H1 (cell line): ENCODE measurements around the gene DSE. TPM values are rescaled to one million over a fixed set of nuclear protein-coding genes. Genes with fewer than 3 reads are reported as not detected.

Experiments
- CTCF ChIA-PET: fragments of 300-600 bp; sonication (Branson Sonifier 250); formaldehyde crosslinking; loops from one replicate; lab custom pipeline; 2021; ENCODE audit not compliant: partially characterized antibody; lab: Charles Lee
- POLR2A ChIA-PET: fragments of 300-600 bp; sonication (Branson Sonifier 250); formaldehyde crosslinking; loops from one replicate; lab custom pipeline; 2021; ENCODE audit warnings: inconsistent platforms; ENCODE audit not compliant: partially characterized antibody; lab: Charles Lee
- DNase-seq, 2 experiments: peaks; one replicate each; pipeline versions ENCODE4 v3.0.0 to v3.0.0-alpha.2; 2010 to 2022; ENCODE audit warnings: low spot score in 2 of 2, low read depth in 1 of 2, mixed read lengths in 1 of 2
- FAIRE-seq: peaks from 2 replicates; lab custom pipeline; 2011; peaks lifted over from hg19 to GRCh38; lab: Jason Lieb, UNC
- H2AFZ ChIP-seq: 2 replicates; pipeline ENCODE4 v1.8.1; 2012; ENCODE audit warnings: low read length, inconsistent platforms
- H2AK5ac ChIP-seq: 2 replicates; pipeline ENCODE4 v1.6.1; 2013; ENCODE audit warnings: low read depth, low read length
- H2BK120ac ChIP-seq: replicated peaks from 2 replicates; pipeline ENCODE3; 2013; ENCODE audit warnings: low read depth, low read length, inconsistent platforms
- H2BK12ac ChIP-seq: 2 replicates; pipeline ENCODE4 v1.6.1; 2013; ENCODE audit warnings: low read depth, low read length
- H2BK15ac ChIP-seq: 2 replicates; pipeline ENCODE4 v1.6.1; 2013; ENCODE audit warnings: low read length
- H2BK20ac ChIP-seq: 2 replicates; pipeline ENCODE4 v1.6.1; 2013; ENCODE audit warnings: low read length
- H2BK5ac ChIP-seq: 2 replicates; pipeline ENCODE4 v1.6.1; 2013; ENCODE audit warnings: low read depth, low read length
- H3K14ac ChIP-seq: 2 replicates; pipeline ENCODE4 v1.6.1; 2013; ENCODE audit warnings: inconsistent platforms; ENCODE audit not compliant: insufficient read length
- H3K18ac ChIP-seq: 2 replicates; pipeline ENCODE4 v1.6.1; 2013; ENCODE audit warnings: low read length; ENCODE audit errors: extremely low read depth
- H3K23ac ChIP-seq: 2 replicates; pipeline ENCODE4 v1.6.1; 2013; ENCODE audit warnings: inconsistent platforms; ENCODE audit not compliant: insufficient read length
- H3K23me2 ChIP-seq: 2 replicates; pipeline ENCODE4 v1.6.1; 2013; ENCODE audit warnings: low read depth, low read length
- H3K27ac ChIP-seq: 2 replicates; pipeline ENCODE4 v1.6.1; 2011; ENCODE audit warnings: low read depth, low read length, inconsistent platforms
- H3K27me3 ChIP-seq, 4 experiments: replicated peaks in 1 of 4; 1 replicate in 1 of 4; 2 replicates in 3 of 4; pipeline versions ENCODE4 v1.6.1 to v1.8.1; 2011 to 2013; ENCODE audit warnings: low read length in 3 of 4, mild to moderate bottlenecking in 3 of 4, inconsistent platforms in 2 of 4, mixed read lengths in 2 of 4, moderate library complexity in 1 of 4; ENCODE audit not compliant: control insufficient read depth in 3 of 4, insufficient read depth in 3 of 4; ENCODE audit errors: extremely low read depth in 1 of 4
- H3K36me3 ChIP-seq, 4 experiments: 2 replicates each; pipeline versions ENCODE4 v1.6.1 to v1.8.1; 2011 to 2013; ENCODE audit warnings: mild to moderate bottlenecking in 4 of 4, low read length in 3 of 4, moderate library complexity in 2 of 4, control low read depth in 1 of 4, inconsistent platforms in 1 of 4; ENCODE audit not compliant: insufficient read depth in 4 of 4, control insufficient read depth in 2 of 4
- H3K4ac ChIP-seq: replicated peaks from 2 replicates; pipeline ENCODE3; 2013; ENCODE audit warnings: low read length, low read depth, mixed read lengths, inconsistent platforms; ENCODE audit not compliant: insufficient read length
- H3K4me1 ChIP-seq, 4 experiments: replicated peaks in 1 of 4; 1 replicate in 1 of 4; 2 replicates in 3 of 4; pipeline versions ENCODE4 v1.6.1 to v1.8.1; 2011 to 2013; ENCODE audit warnings: low read length in 3 of 4, inconsistent platforms in 2 of 4, mixed read lengths in 1 of 4; ENCODE audit not compliant: insufficient read depth in 4 of 4, control insufficient read depth in 3 of 4
- H3K4me2 ChIP-seq, 2 experiments: 2 replicates each; pipeline versions ENCODE4 v1.6.1 to v1.8.1; 2011 to 2013; ENCODE audit warnings: low read depth in 2 of 2, low read length in 2 of 2, control low read depth in 1 of 2, inconsistent platforms in 1 of 2, mild to moderate bottlenecking in 1 of 2; ENCODE audit not compliant: insufficient read depth in 1 of 2
- H3K4me3 ChIP-seq, 4 experiments: fragments of 200-600, 300-600 bp in 1 of 4; sonication (generic), shearing (Covaris generic), sonication (Bioruptor Twin) in 1 of 4; 2 replicates each; pipeline versions ENCODE4 v1.5.1 to v1.8.1; 2011 to 2016; ENCODE audit warnings: low read length in 4 of 4, low read depth in 3 of 4, control low read depth in 2 of 4, inconsistent platforms in 2 of 4, mild to moderate bottlenecking in 2 of 4, mixed read lengths in 1 of 4, moderate library complexity in 1 of 4; ENCODE audit not compliant: insufficient read depth in 2 of 4; ENCODE audit errors: extremely low read depth in 1 of 4
- H3K56ac ChIP-seq: replicated peaks from 2 replicates; pipeline ENCODE3; 2013; ENCODE audit warnings: low read depth, mild to moderate bottlenecking, mixed read lengths, low read length, inconsistent platforms; ENCODE audit not compliant: insufficient read length
- H3K79me1 ChIP-seq: 2 replicates; pipeline ENCODE4 v1.6.1; 2013; ENCODE audit warnings: low read depth, low read length, control low read depth
- H3K79me2 ChIP-seq, 2 experiments: 2 replicates each; pipeline versions ENCODE4 v1.6.1 to v1.8.1; 2012 to 2013; ENCODE audit warnings: low read length in 2 of 2, mild to moderate bottlenecking in 2 of 2, inconsistent platforms in 1 of 2; ENCODE audit not compliant: insufficient read depth in 2 of 2, control insufficient read depth in 1 of 2
- H3K9ac ChIP-seq, 4 experiments: replicated peaks in 1 of 4; 1 replicate in 1 of 4; 2 replicates in 3 of 4; pipeline versions ENCODE4 v1.6.1 to v1.8.1; 2011 to 2013; ENCODE audit warnings: low read depth in 3 of 4, low read length in 3 of 4, control low read depth in 2 of 4, mild to moderate bottlenecking in 2 of 4, moderate library complexity in 2 of 4, inconsistent platforms in 1 of 4; ENCODE audit errors: extremely low read depth in 1 of 4
- H3K9me3 ChIP-seq, 2 experiments: 2 replicates each; pipeline versions ENCODE4 v1.6.1 to v1.8.1; 2012 to 2013; ENCODE audit warnings: mild to moderate bottlenecking in 2 of 2, moderate library complexity in 2 of 2, control low read depth in 1 of 2, inconsistent platforms in 1 of 2, low read depth in 1 of 2, low read length in 1 of 2, mixed read lengths in 1 of 2; ENCODE audit not compliant: insufficient read depth in 2 of 2
- H4K20me1 ChIP-seq, 2 experiments: replicated peaks in 1 of 2; 2 replicates each; pipeline versions ENCODE3 to v1.8.1; 2011 to 2013; ENCODE audit warnings: inconsistent platforms in 2 of 2, low read length in 2 of 2, mild to moderate bottlenecking in 1 of 2; ENCODE audit not compliant: insufficient read depth in 2 of 2, control insufficient read depth in 1 of 2
- H4K5ac ChIP-seq: 2 replicates; pipeline ENCODE4 v1.6.1; 2013; ENCODE audit warnings: low read length, low read depth, mixed read lengths, inconsistent platforms; ENCODE audit not compliant: insufficient read length
- H4K8ac ChIP-seq: 2 replicates; pipeline ENCODE4 v1.8.0; 2013; ENCODE audit warnings: mild to moderate bottlenecking, moderate library complexity, low read length, inconsistent platforms; ENCODE audit not compliant: insufficient read depth; ENCODE audit errors: extremely low read depth
- H4K91ac ChIP-seq: replicated peaks from 2 replicates; pipeline ENCODE3; 2013; ENCODE audit warnings: low read length, mixed read lengths, inconsistent platforms; ENCODE audit not compliant: insufficient read length
- CBX5 ChIP-seq: fragments of 300-800, 300-1000 bp; sonication (generic); IDR thresholded peaks from 2 replicates; pipeline ENCODE4 v1.7.1; 2016; ENCODE audit warnings: antibody characterized with exemption, low read length, low read depth
- CHD2 ChIP-seq: IDR thresholded peaks from 2 replicates; pipeline ENCODE4 v1.6.1; 2012; ENCODE audit warnings: low read length, improper control_type of control experiment
- EP300 ChIP-seq, 2 experiments: IDR thresholded peaks; 1 replicate in 1 of 2; 2 replicates in 1 of 2; pipeline ENCODE4 v1.6.1; 2011 to 2012; ENCODE audit warnings: low read depth in 2 of 2, low read length in 2 of 2, mild to moderate bottlenecking in 2 of 2, borderline replicate concordance in 1 of 2, inconsistent platforms in 1 of 2, moderate library complexity in 1 of 2
- FOSL1 ChIP-seq: IDR thresholded peaks from 2 replicates; pipeline ENCODE4 v1.6.1; 2011; ENCODE audit warnings: mild to moderate bottlenecking, low read depth, low read length, moderate library complexity; ENCODE audit not compliant: insufficient read depth
- GTF2F1 ChIP-seq: IDR thresholded peaks from 2 replicates; pipeline ENCODE4 v1.6.1; 2012; ENCODE audit warnings: low read depth, low read length, improper control_type of control experiment, borderline replicate concordance
- HDAC2 ChIP-seq, 2 experiments: fragments of 300-600 bp in 1 of 2; sonication (generic) in 1 of 2; IDR thresholded peaks; 2 replicates each; pipeline ENCODE4 v1.6.1; 2011 to 2012; ENCODE audit warnings: low read depth in 2 of 2, low read length in 2 of 2, mild to moderate bottlenecking in 2 of 2, moderate library complexity in 2 of 2, borderline replicate concordance in 1 of 2, inconsistent platforms in 1 of 2
- KDM1A ChIP-seq: fragments of 200-600, 300-600 bp; sonication (generic); IDR thresholded peaks from 2 replicates; pipeline ENCODE4 v1.7.1; 2016; ENCODE audit warnings: mild to moderate bottlenecking, low read length, borderline replicate concordance
- MAFK ChIP-seq: IDR thresholded peaks from 2 replicates; pipeline ENCODE4 v1.6.1; 2012; ENCODE audit warnings: low read depth, mild to moderate bottlenecking, improper control_type of control experiment, low read length
- NANOG ChIP-seq: IDR thresholded peaks from 2 replicates; pipeline ENCODE4 v1.6.1; 2011; ENCODE audit warnings: low read length, low read depth, mild to moderate bottlenecking, inconsistent platforms; ENCODE audit not compliant: insufficient read depth, poor library complexity, severe bottlenecking
- NRF1 ChIP-seq: IDR thresholded peaks from 2 replicates; pipeline ENCODE4 v1.6.1; 2011; ENCODE audit warnings: mild to moderate bottlenecking, low read depth, low read length, improper control_type of control experiment
- POLR2AphosphoS5 ChIP-seq: IDR thresholded peaks from 2 replicates; pipeline ENCODE4 v1.6.1; 2011; ENCODE audit warnings: low read depth, low read length
- RBBP5 ChIP-seq: IDR thresholded peaks from 2 replicates; pipeline ENCODE4 v1.7.1; 2012; ENCODE audit warnings: low read depth, mild to moderate bottlenecking, inconsistent platforms, low read length, moderate library complexity, borderline replicate concordance
- RFX5 ChIP-seq: IDR thresholded peaks from 2 replicates; pipeline ENCODE4 v1.6.1; 2011; ENCODE audit warnings: low read depth, low read length, improper control_type of control experiment, borderline replicate concordance
- SIX5 ChIP-seq: IDR thresholded peaks from 2 replicates; pipeline ENCODE4 v1.6.1; 2011; ENCODE audit warnings: mild to moderate bottlenecking, low read depth, low read length
- TCF12 ChIP-seq: IDR thresholded peaks from 2 replicates; pipeline ENCODE4 v1.6.1; 2011; ENCODE audit warnings: low read depth, mild to moderate bottlenecking, low read length
- polyA plus RNA-seq, 7 experiments: library from polyadenylated mRNA; depleted of rRNA in 3 of 7; stranded (reverse) in 5 of 7; unstranded in 2 of 7; fragments of >200 nt in 5 of 7; fragments of 200-250 nt in 2 of 7; gene quantifications; 1 replicate in 5 of 7; 2 replicates in 1 of 7; 4 replicates in 1 of 7; pipeline versions ENCODE4 v1.2.1 to v1.2.3, GENCODE V29; 2011 to 2013; ENCODE audit warnings: missing spikeins in 2 of 7, mixed read lengths in 2 of 7
- total RNA-seq: library from RNA; stranded (reverse); fragmentation: NEBNext Ultra II Directional; extraction: Animal tissue kit (Norgen Biotek cat#: 25700); gene quantifications from 2 replicates; pipeline ENCODE4 v1.2.1, GENCODE V29; 2021

Gene DSE
- total and polyA plus RNA-seq, 2 of the 8 experiments (the other 6 are each of a cell fraction or from before 2014, with no cell fraction given), result 32.5 to 94.4 TPM

DNA sequence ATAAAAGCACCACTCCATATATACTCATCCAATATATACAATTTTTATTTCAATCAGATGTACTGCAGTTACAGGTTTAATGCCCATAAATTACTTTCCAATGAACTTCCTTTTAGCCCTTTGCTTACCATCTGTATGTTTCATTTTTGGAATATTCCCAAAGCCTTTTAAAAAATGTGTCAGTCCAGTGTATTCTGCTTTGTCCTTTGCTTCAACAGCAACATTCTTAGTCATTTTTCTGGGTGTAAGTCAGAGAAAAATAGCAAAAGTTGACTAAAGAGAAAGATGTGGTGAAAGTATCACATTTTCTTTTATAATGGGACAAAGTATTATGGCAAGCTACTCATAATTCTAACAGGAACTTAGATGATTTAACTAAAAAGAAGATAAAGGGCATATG, 15.2 kb downstream of the DSE start:
- POLR2A ChIA-PET, result interaction anchor here (0.8 to 2.5 kb wide), 3 partner anchors 9 to 15 kb away, joined by 3 to 10 read pairs (median 4); partner anchors contain the start of gene DSE
- Histone ChIP-seq H3K79me2 (peaks cover 0 to 96% of the 10 kb centered on the region in 2 experiments; a peak in 3 of 4 replicates), H4K91ac (no peak overlapping the region), H3K4me3 (no peak overlapping the region), H3K23ac (no peak overlapping the region), H3K27ac (no peak overlapping the region), H3K36me3 (no peaks in the 10 kb centered on the region), H3K14ac (no peak overlapping the region), H3K4me2 (no peak overlapping the region), H3K9me3 (no peaks in the 10 kb centered on the region), H3K18ac (no peak overlapping the region), H3K23me2 (no peaks in the 10 kb centered on the region), H3K4ac (no peak overlapping the region), H3K56ac (no peak overlapping the region), H4K8ac (no peak overlapping the region), H2BK12ac (no peak overlapping the region), H2AK5ac (no peak overlapping the region), H4K5ac (no peak overlapping the region), H3K79me1 (peaks cover 10% of the 10 kb centered on the region; the same call in 1 of the 2 replicates), H3K27me3 (no peaks in the 10 kb centered on the region), H2AFZ (no peak overlapping the region), H2BK15ac (no peak overlapping the region), H4K20me1 (peaks cover 0 to 2% of the 10 kb centered on the region in 2 experiments), H3K9ac (no peak overlapping the region), H3K4me1 (peaks cover 3 to 7% (median 5%) of the 10 kb centered on the region in 4 experiments; a peak in 5 of 7 replicates), H2BK120ac (no peak overlapping the region), H2BK20ac (no peak overlapping the region), H2BK5ac (no peak overlapping the region)
- DNase-seq (no peak), FAIRE-seq (no peak)
- CTCF ChIA-PET, result interaction anchor here (0.7 to 1.2 kb wide), 2 partner anchors 66 to 98 kb away, joined by 3 to 5 read pairs; no protein-coding TSS in a partner anchor
- TF ChIP-seq CHD2 (no peak), SIX5 (no peak), RBBP5 (no peak), HDAC2 (IDR thresholded peaks at IDR 0.05; ENCODE audit: borderline replicate concordance in 1 of 2, low read depth in 2 of 2, low read length in 2 of 2) (no peak), POLR2AphosphoS5 (no peak), NRF1 (no peak), FOSL1 (no peak), NANOG (no peak), GTF2F1 (no peak), MAFK (no peak), RFX5 (no peak), KDM1A (no peak), EP300 (IDR thresholded peaks at IDR 0.05; ENCODE audit: borderline replicate concordance in 1 of 2, low read depth in 2 of 2, low read length in 2 of 2) (no peak), TCF12 (no peak), CBX5 (no peak)
